Pons (tissue), 1 donor: Measurements from ENCODE around the gene B3GAT3.
"Not testable (repeated sequence)": the region's sequence is repeated elsewhere in the genome, so short reads cannot be mapped to it uniquely, and the experiment has no call there.

Source experiments
- DNase-seq: peaks from one replicate; pipeline ENCODE4 v3.0.0-alpha.2; 2016; ENCODE audit warnings: low spot score

The B3GAT3 gene

DNA sequence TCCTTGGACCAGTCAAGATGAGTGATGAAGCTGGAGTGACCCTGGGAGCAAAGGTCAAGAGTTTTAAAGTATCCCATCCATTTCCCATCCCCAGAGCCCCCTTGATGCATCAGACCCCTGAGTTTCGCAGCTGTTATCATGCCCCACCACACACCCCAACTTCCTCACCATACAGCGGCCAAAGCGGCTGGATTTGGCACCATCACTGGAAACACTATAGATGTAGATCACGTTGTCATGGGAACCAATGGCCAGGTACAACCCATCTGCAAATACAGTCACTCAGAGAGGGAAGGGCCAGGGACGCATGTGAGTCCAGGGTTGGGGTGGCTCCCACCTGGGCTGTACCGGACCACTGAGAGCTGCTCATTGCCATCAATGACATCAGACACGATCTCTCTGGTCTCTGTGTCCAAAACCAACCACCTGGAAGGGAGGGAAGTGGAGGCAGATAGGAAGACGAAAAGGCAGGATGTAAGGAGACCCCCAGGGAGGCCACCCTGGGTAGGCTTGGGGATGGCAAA is 17.9 kb downstream of the B3GAT3 start:
- no peak for DNase-seq

DNA sequence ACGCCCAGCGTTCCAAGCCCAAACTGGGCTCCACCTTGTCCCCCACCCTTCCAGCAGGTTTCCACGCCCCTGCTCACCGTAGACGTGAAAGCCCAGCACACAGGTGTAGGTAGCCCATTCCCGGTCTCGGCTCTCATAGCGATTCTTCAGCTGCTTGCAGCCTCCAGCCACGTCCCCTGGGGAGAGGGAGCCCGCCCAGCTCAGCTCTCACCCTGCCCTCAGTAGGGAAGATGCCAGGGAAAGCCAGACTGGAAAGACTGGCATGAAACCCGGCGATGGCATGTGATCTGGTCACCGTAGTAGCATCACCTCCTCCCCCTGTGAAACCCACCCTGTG is 18.7 kb downstream of the B3GAT3 start:
- DNase-seq = no peak

- peak; percentile 79 for DNase-seq
These were observed 19.4 kb downstream of the B3GAT3 start for GRCh38 chr11:62602141-62603071.

GRCh38 chr11:62601372-62602140 is 20.2 kb downstream of the B3GAT3 start, which contains the start of gene MTA2:
Gene MTA2 (minus strand): TSS chr11:62601865. CDS start chr11:62601450, 415 bp downstream.
- peak; percentile 96 for DNase-seq

- DNase-seq = no peak
These were observed 20.7 kb downstream of the B3GAT3 start for GRCh38 chr11:62601122-62601371.

- DNase-seq = no peak
These were observed 21.2 kb downstream of the B3GAT3 start for GRCh38 chr11:62600367-62601121.

GRCh38 chr11:62599901-62600300 is 21.9 kb downstream of the B3GAT3 start:
- no peak for DNase-seq

GRCh38 chr11:62599069-62599696 is 22.6 kb downstream of the B3GAT3 start:
- DNase-seq = peak; percentile 98

- DNase-seq = no peak
These were observed 26.7 kb downstream of the B3GAT3 start for GRCh38 chr11:62595124-62595523.

- peak; percentile 86 for DNase-seq
These were observed 28.2 kb downstream of the B3GAT3 start for GRCh38 chr11:62593434-62594044.

GRCh38 chr11:62592989-62593421 is 28.8 kb downstream of the B3GAT3 start:
- DNase-seq = peak; percentile 92

DNA sequence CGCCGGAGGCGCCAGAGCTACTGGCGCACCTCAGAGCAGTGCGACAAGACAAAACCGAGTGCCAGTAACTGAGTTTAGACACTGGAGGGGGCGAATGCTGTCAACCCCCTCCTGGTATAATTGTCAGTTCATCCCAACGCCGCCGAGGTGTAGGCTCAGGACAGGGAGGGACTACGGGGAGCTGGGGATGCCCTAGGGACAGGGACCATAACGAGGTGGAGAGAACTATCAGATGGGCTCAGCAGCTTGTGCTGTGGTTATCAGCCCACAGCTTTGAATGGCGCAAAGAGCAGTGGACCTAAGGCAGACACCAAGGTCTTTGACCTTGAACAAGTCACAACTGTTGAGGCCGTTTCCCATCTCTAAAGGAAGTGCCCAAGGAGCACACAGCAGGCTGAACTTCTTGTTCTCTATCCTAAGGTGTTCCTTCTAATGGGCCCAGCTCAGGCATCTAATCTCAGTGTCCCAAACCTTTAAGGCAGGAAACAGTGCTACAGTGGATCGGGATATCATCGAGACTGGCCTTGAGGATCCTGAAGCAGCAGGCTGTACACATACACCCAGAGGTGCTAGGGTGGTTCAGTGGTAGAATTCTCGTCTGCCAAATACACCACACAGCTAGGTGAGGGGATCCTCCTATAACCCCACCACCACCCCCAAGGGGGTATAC is 29.5 kb downstream of the B3GAT3 start:
- peak; percentile 59 for DNase-seq

DNA sequence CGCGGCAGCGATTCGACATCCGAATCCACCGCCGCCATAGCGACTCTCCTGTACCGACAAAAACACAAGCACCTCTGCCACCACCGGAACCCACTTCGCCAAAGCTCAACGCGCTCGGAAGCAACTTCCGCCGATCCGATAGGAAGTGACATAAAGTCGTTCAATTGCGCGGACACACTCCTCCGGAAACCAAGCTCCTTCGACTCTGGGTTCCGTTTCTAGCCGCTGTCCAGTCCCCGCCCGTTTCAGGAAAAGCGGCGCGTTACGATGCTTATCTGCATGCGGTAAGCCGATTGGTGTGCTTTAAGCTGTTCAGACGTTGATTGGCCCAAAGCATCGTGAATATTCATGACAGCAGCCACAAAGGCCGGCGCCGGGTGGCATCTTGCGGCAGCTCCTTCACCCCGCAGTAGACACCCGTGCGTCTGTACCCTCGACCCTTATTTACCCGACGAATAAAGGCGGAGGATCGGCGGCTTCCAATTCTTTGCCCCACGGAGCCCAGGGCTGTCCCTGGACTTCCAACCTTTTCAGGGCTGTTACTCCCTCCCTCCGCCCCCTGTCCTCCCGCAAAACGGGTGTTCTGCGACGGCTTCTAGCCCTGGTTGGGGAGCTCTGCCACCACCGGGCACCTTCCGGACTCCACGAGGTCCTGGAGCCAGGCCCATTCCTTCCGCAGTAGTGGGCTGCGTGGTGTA is 30.2 kb downstream of the B3GAT3 start, which contains the start of gene TUT1:
TSS of gene TUT1 (minus strand) at position 76 of the 698 bp plus-strand sequence. CDS start at position 38, 38 bp downstream.
- peak; percentile 100 for DNase-seq

GRCh38 chr11:62588966-62589637 is 32.7 kb downstream of the B3GAT3 start:
- no peak for DNase-seq

- DNase-seq = not testable (repeated sequence)
These were observed 36.4 kb downstream of the B3GAT3 start for GRCh38 chr11:62585356-62585755.

DNA sequence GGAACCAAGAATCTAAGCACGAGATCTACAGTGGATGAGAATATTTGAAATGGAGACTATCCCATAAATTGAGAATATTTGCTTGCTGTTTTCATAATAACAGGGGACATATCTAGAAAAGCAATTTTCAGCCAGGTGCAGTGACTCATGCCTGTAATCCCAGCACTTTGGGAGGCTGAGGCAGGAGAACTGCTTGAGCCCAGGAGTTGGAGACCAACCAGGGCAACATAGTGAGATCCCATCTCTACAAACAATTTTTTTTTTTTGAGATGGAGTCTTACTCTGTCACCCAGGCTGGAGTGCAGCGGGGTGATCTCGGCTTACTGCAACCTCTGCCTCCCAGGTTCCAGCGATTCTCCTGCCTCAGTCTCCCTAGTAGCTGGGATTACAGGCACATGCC is 40.1 kb downstream of the B3GAT3 start:
- not testable (repeated sequence) for DNase-seq

DNA sequence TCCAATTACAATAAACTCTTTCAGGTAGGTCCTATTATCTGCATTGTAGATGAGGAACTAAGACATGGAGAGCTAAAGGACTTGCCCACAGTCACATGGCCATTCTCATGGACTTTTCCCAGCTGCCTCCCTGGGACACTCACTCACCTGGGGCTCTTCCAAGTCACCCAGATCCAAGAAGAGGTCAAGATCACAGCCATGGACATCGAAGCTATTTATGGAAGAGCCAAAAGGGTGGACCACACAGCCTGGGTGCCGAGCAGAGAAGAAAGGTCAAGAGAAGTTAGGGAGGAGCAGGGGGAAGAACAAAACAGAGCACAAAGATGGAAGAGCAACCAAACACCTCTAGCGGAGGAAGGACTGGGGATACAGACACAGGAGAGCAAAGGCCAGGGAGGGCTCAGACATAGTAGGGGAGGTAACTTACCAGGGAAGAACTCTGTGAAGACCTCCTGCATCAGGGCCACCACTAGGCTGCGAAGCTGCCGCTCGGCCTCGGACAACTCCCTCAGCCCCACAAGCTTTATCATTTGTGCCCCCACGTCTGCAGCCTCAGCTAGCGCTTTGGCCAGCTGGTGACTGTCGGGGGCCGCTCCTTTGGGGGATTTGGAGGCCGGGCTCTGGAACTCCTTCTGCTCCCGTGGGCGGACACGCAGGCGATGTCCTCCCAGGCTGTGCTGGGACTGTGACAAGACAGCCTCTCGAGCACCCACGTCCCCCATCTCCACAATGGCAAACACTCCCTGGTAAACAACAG is 40.6 kb downstream of the B3GAT3 start:
- no peak for DNase-seq

DNA sequence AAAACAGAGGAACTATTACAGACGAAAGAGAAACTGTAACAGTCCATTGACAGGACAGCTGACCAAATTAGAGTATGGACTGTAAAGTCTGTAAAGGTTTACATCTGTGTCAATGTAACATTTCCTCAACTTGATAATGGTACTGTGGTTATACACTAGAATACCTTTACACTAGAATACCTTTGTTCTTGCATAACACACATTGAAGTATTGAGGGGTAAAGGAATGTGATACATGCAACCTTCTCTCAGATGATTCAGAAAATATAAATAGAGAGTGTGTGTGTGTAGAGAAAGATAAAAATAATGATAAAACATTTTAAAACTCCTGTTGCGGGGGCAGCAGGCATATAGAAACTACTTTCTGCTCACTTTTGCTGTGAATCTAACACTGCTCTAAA is 42.5 kb downstream of the B3GAT3 start:
- DNase-seq = no peak

- DNase-seq = no peak
These were observed 43.2 kb downstream of the B3GAT3 start for GRCh38 chr11:62578541-62578940.
